Vagina (tissue), 2 donors: ENCODE data around the gene FAM3B.

Experiments used
- CTCF ChIP-seq, 3 experiments: fragments of 450-650 bp in 2 of 3; fragments of 200-600 bp in 1 of 3; sonication (generic) in 1 of 3; IDR thresholded peaks; one replicate each; pipeline ENCODE4 v1.5.1; 2017 to 2019; ENCODE audit warnings: antibody characterized with exemption in 3 of 3, mild to moderate bottlenecking in 2 of 3, moderate library complexity in 2 of 3
- POLR2AphosphoS5 ChIP-seq, 2 donors: sonication (generic); formaldehyde crosslinking; IDR thresholded peaks; one replicate each; pipeline ENCODE4 v1.9.0; 2017; ENCODE audit warnings: antibody characterized with exemption in 2 of 2, mild to moderate bottlenecking in 2 of 2, low read depth in 1 of 2; ENCODE audit not compliant: insufficient read depth in 1 of 2

- no peak for TF ChIP-seq CTCF (IDR thresholded peaks at IDR 0.05)
- TF ChIP-seq POLR2AphosphoS5 (IDR thresholded peaks at IDR 0.05; ENCODE audit: insufficient read depth in 1 of 2, low read depth in 1 of 2): no peak
These were observed 63.3 kb downstream of the FAM3B start for GRCh38 chr21:41379901-41380300.
